Ecto neural progenitor cell (in vitro differentiated cells): Measurements from ENCODE around the gene FAM20A.

Experiments used
- DNase-seq: peaks from one replicate; pipeline ENCODE4 v3.0.0-alpha.2; 2018; ENCODE audit warnings: low spot score

The FAM20A gene

GRCh38 chr17:68565661-68566441, 35.3 kb downstream of the FAM20A start:
- no peak for DNase-seq

GRCh38 chr17:68564415-68565111, 36.6 kb downstream of the FAM20A start:
- DNase-seq, result no peak

DNA sequence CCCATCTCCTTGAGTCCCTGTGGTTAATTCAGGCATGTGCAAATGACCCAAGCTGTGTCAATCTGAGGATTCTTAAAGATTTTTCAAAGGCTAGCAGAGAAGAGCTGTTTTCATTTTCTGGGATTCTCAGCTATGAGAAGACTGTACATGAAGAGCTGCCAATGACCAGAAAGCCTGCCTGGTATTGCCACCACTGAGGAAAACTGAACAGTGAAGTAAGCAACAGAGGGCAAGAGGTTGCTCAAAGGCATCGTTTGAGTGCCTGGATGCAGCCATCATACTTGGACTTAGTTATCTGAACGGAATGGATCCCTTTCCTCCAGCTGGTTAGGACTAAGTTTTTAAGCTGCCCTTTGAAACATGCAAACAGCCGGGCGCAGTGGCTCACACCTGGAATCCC, 38.4 kb downstream of the FAM20A start:
- DNase-seq, result no peak

DNA sequence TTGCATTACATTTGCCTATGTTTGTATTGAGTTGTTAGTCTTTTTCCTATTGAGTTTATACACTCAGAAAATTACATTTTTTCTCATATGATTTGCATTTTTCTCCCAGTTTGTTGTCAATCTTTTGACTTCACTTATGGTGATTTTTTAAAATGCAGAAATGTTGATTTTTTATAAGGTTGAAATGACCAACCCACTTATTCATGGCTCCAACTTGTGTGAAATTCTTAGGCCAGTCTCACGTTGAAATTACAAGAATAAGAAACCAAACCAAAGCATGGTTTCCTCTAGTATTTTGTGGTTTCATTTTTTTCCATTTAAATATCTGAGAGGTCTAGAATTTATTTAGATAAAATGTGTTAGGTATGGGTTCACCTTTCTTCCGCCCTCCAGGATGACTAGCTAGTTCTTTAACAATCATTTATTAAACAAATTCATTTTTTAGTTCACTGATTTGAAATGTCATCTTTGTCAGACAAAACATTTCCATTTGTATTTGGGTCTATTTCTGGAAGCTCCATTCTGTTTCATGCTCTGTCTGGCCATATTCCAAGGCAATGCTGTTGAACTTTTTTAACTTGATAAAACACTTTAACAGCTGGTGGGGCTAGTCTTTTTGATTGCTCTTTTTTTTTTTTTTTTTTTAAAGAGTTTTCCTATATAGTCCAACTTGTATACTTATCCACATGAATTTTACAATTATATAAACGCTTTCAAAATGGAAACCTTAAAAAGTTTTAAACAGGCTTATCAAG, 40.0 kb downstream of the FAM20A start:
- no peak for DNase-seq

DNA sequence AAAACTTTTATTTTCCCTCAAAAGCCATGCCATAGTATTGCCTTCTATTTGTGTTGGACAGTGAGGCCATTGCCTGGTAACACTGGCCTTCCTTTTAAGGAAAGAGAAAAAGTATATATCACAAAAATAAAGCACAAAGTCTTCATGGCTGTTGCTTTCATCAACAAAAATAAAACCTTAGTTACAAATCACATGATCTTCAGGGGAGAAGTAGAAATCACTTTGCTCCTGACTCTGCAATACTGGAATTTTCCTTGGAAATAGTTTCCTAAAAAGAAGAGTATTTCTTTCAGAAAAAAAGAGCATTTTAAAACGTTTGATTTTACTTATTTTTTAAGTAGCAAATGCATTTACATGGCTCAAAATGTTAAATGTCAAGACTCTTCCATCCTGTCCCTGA, 41.9 kb downstream of the FAM20A start:
- DNase-seq, result no peak

- no peak for DNase-seq
These were observed 44.6 kb downstream of the FAM20A start for GRCh38 chr17:68556551-68556950.

- DNase-seq, result no peak
These were observed 56.9 kb downstream of the FAM20A start for GRCh38 chr17:68544111-68544915.

DNA sequence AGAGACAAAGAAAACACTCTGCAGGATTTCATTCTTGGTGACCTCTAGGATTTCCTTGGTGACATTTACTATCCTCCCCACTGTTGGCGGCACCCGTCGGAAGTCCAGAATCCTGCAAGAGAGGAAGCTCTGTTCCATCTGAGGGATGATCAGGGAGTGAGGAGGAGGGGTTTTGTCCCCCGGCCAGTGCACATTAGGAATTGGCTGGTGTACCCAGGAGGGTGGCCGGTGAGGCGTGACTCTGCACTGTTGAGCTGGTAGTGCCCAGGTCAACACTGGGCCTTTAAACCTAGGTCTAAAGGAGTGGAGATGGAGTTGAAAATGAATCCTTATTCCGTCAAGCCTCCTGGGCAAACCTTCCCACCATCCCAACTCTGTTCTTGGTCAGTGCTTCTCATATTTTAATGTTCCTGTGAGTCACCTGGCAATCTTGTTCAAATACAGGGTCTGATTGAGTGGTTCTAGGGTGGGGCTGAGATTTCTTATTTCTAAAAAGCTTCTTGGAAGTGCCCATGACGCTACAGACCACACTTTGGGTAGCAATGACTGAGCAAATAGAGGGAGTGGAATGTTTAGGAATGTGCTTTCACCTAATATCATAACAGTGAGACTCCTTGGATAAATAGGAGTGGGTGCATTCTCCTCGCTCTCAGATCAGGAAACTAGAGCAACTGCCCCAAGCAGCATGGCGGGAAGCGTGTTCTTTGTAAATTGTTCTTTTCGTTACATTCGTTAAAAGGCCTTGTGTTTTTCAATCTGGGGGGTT, 58.3 kb downstream of the FAM20A start:
- no peak for DNase-seq

- DNase-seq, result no peak
These were observed 59.4 kb downstream of the FAM20A start for GRCh38 chr17:68541816-68542215.

- no peak for DNase-seq
These were observed 60.2 kb downstream of the FAM20A start for GRCh38 chr17:68540981-68541380.

- DNase-seq, result no peak
These were observed 61.4 kb downstream of the FAM20A start for GRCh38 chr17:68539548-68540467.

- DNase-seq, result no peak
These were observed 65.2 kb downstream of the FAM20A start for GRCh38 chr17:68535922-68536321.

DNA sequence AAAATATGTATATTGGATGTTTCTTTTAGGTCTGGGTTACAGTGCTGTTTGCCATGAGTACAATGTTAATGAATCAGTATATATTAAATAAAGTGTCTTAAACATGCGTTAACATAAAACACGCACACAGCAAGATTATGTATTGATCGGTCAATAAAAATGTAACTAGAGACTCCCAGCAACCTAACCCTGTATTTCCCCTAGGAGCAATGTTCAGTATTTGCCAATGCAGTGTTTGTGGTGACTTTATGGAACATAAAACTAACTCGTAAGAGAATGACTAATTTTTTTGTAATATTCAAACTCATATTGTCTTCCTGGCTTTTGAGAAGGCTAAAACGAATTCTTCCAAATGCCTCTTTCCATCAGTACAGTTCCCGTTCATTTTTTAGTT, 66.5 kb downstream of the FAM20A start:
- no peak for DNase-seq

GRCh38 chr17:68533887-68534694, 67.1 kb downstream of the FAM20A start:
- DNase-seq, result no peak

GRCh38 chr17:68532826-68533225, 68.3 kb downstream of the FAM20A start:
- no peak for DNase-seq

- no peak for DNase-seq
These were observed 69.9 kb downstream of the FAM20A start for GRCh38 chr17:68531252-68531651.

DNA sequence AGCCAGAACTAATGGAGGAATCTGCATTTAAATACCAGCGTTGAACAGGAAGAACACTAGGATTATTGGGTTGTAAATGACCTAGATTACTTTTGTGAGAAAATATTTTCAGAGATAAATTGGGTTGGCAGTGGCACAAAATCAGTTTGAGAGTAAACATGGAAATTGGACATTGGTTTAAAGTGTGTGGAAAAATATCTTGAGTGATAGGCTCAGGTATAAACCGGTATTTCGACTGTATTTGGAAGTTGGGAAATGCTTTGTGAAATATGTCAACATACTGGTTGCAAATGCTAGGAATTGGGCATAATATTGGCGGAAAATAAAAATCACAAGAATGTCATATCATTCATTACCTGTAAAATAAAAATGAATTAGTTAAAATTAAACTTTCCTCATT, 73.9 kb downstream of the FAM20A start:
- DNase-seq, result no peak

DNA sequence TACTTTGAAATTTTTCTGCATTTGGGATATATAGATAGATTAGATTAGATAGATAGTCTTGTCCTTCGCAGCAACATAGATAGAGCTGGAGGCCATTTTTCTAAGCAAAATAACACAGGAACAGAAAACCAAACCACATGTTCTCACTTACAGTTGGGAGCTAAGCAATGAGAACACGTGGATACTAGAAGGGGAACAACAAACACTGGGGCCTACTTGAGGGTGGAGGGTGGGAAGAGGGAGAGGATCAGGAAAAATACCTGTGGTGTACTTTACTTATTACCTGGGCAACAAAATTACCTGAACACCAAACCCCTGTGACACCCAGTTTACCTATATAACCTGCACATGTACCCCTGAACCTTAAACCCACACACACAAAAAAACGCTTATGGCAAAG, 74.6 kb downstream of the FAM20A start:
- DNase-seq, result no peak

DNA sequence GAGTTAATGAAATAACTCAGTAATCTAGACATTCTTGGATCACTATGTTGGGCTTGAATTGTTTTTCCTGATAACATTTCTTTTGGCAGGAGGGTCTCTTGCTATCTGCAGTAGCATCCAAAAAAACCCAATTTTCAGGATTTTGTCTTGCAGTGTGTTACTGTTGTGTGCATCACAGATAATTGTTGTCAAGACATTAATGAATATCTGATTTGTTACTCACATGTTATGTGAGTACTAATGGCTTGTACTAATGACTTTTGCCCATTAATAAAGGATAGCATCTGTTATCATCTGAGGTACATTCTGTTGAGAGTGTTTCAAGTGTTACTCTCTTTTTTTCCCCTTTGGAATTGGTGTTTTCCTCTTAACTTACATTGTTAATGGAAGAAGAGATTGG, 78.9 kb downstream of the FAM20A start:
- no peak for DNase-seq
